ENCODE results near the gene PIGL. TPM values are rescaled to one million over a fixed set of nuclear protein-coding genes. Genes with fewer than 3 reads are reported as not detected.

Gene PIGL
- total RNA-seq, 2 donors from 2014 or later = 41.1 to 57.0 TPM

GRCh38 chr17:16363749-16364536, 146.9 kb downstream of the PIGL start:
- Mint-ChIP-seq H3K36me3 (ENCODE audit: low read depth) (no peaks in the 10 kb centered on the region), H3K27ac (no peak overlapping the region), H3K4me1 (no peaks in the 10 kb centered on the region), H3K4me3 (no peak overlapping the region), H3K27me3 (ENCODE audit: insufficient read depth) (no peaks in the 10 kb centered on the region), H3K9me3 (no peaks in the 10 kb centered on the region)
- DNase-seq = peak; percentile 97
- H3K27me3 ChIP-seq (ENCODE audit: control insufficient read depth, insufficient read depth, low read length, poor library complexity, severe bottlenecking) = no peaks in the 10 kb centered on the region
- H3K36me3 ChIP-seq (ENCODE audit: control insufficient read depth, insufficient read depth, low read length) = no peaks in the 10 kb centered on the region
- no peak overlapping the region for H3K4me3 ChIP-seq (ENCODE audit: low read length)
- TF ChIP-seq CTCF (conservative IDR thresholded peaks at IDR 0.05) = peak; percentile 94
- H3K9me3 ChIP-seq (ENCODE audit: control insufficient read depth, low read length) = no peaks in the 10 kb centered on the region
- 9 to 16% methylated on average over 4 to 6 of the region's 6 CpGs for WGBS, 2 experiments (ENCODE audit: insufficient coverage in 1 of 2, insufficient read length in 1 of 2)
- no peak overlapping the region for H3K27ac ChIP-seq (ENCODE audit: low read depth, low read length)
- no peak overlapping the region for H3K9ac ChIP-seq (ENCODE audit: extremely low read depth, low read length, poor library complexity, severe bottlenecking)
- H3K4me1 ChIP-seq (ENCODE audit: control insufficient read depth, insufficient read depth, low read length) = no peaks in the 10 kb centered on the region

DNA sequence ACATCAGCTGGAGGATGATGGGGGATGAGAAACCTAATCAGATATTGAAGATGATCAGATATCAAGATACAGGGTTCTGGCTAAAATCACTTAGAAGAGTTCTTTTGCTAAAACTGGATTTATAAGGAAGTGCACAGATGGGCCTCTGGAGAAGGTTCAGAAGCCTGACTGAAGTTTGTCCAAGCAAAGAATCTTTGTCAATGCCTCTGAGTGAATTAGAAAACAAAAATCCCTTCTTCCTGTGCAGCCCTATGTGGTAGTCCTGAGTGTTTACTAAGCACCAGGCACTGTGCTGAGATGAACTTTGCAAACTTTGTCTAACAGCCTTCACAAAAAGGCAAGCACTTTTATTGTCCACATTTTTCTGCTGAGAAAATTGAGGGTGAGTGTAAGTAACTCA, 147.6 kb downstream of the PIGL start:
- no peak overlapping the region for H3K4me3 Mint-ChIP-seq
- H3K4me1 ChIP-seq (ENCODE audit: control insufficient read depth, insufficient read depth, low read length) = no peaks in the 10 kb centered on the region
- no peaks in the 10 kb centered on the region for H3K36me3 Mint-ChIP-seq (ENCODE audit: low read depth)
- no peaks in the 10 kb centered on the region for H3K9me3 Mint-ChIP-seq
- H3K27ac ChIP-seq (ENCODE audit: low read depth, low read length) = no peak overlapping the region
- no peak overlapping the region for H3K4me3 ChIP-seq (ENCODE audit: low read length)
- DNase-seq = no peak
- no peaks in the 10 kb centered on the region for H3K4me1 Mint-ChIP-seq
- no peaks in the 10 kb centered on the region for H3K36me3 ChIP-seq (ENCODE audit: control insufficient read depth, insufficient read depth, low read length)
- H3K9ac ChIP-seq (ENCODE audit: extremely low read depth, low read length, poor library complexity, severe bottlenecking) = no peak overlapping the region
- TF ChIP-seq CTCF (conservative IDR thresholded peaks at IDR 0.05) = no peak
- H3K9me3 ChIP-seq (ENCODE audit: control insufficient read depth, low read length) = no peaks in the 10 kb centered on the region
- H3K27me3 ChIP-seq (ENCODE audit: control insufficient read depth, insufficient read depth, low read length, poor library complexity, severe bottlenecking) = no peaks in the 10 kb centered on the region
- H3K27ac Mint-ChIP-seq = no peak overlapping the region
- no peaks in the 10 kb centered on the region for H3K27me3 Mint-ChIP-seq (ENCODE audit: insufficient read depth)

- no peaks in the 10 kb centered on the region for H3K9me3 Mint-ChIP-seq
- no peak overlapping the region for H3K27ac ChIP-seq (ENCODE audit: low read depth, low read length)
- DNase-seq = no peak
- H3K9me3 ChIP-seq (ENCODE audit: control insufficient read depth, low read length) = no peaks in the 10 kb centered on the region
- no peak overlapping the region for H3K9ac ChIP-seq (ENCODE audit: extremely low read depth, low read length, poor library complexity, severe bottlenecking)
- H3K36me3 Mint-ChIP-seq (ENCODE audit: low read depth) = no peaks in the 10 kb centered on the region
- no peak overlapping the region for H3K4me3 ChIP-seq (ENCODE audit: low read length)
- no peak overlapping the region for H3K27ac Mint-ChIP-seq
- no peak for TF ChIP-seq CTCF (conservative IDR thresholded peaks at IDR 0.05)
- no peaks in the 10 kb centered on the region for H3K27me3 ChIP-seq (ENCODE audit: control insufficient read depth, insufficient read depth, low read length, poor library complexity, severe bottlenecking)
- H3K4me1 ChIP-seq (ENCODE audit: control insufficient read depth, insufficient read depth, low read length) = no peaks in the 10 kb centered on the region
- 87 to 97% methylated on average over 4 to 5 of the region's 5 CpGs for WGBS, 2 experiments (ENCODE audit: insufficient coverage in 1 of 2, insufficient read length in 1 of 2)
- no peak overlapping the region for H3K4me3 Mint-ChIP-seq
- no peaks in the 10 kb centered on the region for H3K4me1 Mint-ChIP-seq
- H3K36me3 ChIP-seq (ENCODE audit: control insufficient read depth, insufficient read depth, low read length) = no peaks in the 10 kb centered on the region
- no peaks in the 10 kb centered on the region for H3K27me3 Mint-ChIP-seq (ENCODE audit: insufficient read depth)
Measured at GRCh38 chr17:16371742-16372141, 154.7 kb downstream of the PIGL start.

Measured in endodermal cell (in vitro differentiated cells).